Measurements from ENCODE around the gene PI4K2A.

GRCh38 chr10:97723001-97723400 lies 82.5 kb downstream of the PI4K2A start:
- TF ChIP-seq TSHZ2 (CRISPR knock-in tag; IDR thresholded peaks at IDR 0.05) (no peak), PATZ1 (CRISPR knock-in tag; IDR thresholded peaks at IDR 0.05; ENCODE audit: borderline replicate concordance) (no peak), POU6F1 (CRISPR knock-in tag; IDR thresholded peaks at IDR 0.05; ENCODE audit: borderline replicate concordance, low read depth) (no peak), ARNTL (CRISPR knock-in tag; IDR thresholded peaks at IDR 0.05; ENCODE audit: borderline replicate concordance, low read depth) (no peak), CSRNP3 (CRISPR knock-in tag; IDR thresholded peaks at IDR 0.05) (no peak), TCF4 (CRISPR knock-in tag; IDR thresholded peaks at IDR 0.05; ENCODE audit: borderline replicate concordance) (no peak), ZC3H10 (CRISPR knock-in tag; IDR thresholded peaks at IDR 0.05) (no peak), GLIS3 (CRISPR knock-in tag; IDR thresholded peaks at IDR 0.05) (no peak), SNAI2 (CRISPR knock-in tag; IDR thresholded peaks at IDR 0.05) (no peak), ZFP3 (CRISPR knock-in tag; IDR thresholded peaks at IDR 0.05) (no peak), OSR1 (CRISPR knock-in tag; IDR thresholded peaks at IDR 0.05) (no peak), ISL1 (CRISPR knock-in tag; IDR thresholded peaks at IDR 0.05) (no peak), ZNF565 (CRISPR knock-in tag; conservative IDR thresholded peaks at IDR 0.05; ENCODE audit: low read depth) (no peak)
